ENCODE measurements around the gene HAAO. TPM values are rescaled to one million over a fixed set of nuclear protein-coding genes. Genes with fewer than 3 reads are reported as not detected.

HAAO gene
- total and polyA plus RNA-seq, 4 experiments from 2014 or later = 0.21 to 0.44 TPM; not detected in 2

DNA sequence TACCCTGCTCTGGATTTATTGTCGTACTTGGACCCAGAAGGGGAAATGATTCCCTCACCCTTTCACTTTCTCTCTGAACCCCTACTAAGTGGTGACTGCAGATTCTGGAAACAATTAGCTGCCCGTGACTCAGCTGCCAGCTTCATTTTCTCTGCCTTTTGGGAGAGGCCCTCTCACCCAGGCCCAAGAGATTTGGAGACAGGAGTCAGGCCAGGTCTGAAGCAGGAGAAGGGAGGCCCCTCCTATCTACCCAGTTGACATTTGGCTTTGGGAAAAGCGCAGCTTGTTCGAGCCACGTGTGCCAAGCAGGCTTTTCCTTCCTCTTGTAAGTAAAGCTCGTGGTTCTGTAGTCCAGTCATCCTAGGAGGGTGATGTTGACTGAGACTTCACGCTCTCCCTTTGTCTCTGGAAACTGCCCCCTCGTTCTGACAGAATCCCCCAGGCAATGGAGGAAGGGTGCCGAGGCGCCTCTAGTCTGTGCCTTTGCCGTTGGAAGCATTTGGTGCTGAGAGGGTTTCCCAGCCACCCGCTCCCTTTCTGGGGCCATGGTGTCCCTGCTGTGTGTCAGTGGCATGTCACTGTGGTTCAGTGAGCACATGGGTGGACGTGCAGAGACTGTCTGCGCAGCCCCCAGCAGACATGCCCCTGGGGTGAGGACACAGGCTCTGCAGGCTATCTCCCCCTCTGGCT lies 37.0 kb downstream of the HAAO start:
- H3K27ac ChIP-seq (ENCODE audit: low read depth, low read length) = no peak overlapping the region
- H3K4me1 ChIP-seq (ENCODE audit: insufficient read depth, low read length) = no peaks in the 10 kb centered on the region
- ChIA-PET POLR2A (ENCODE audit: partially characterized antibody) (no interaction called here), CTCF (ENCODE audit: partially characterized antibody) (no interaction called here)
- Mint-ChIP-seq H3K9me3 (no peaks in the 10 kb centered on the region), H3K4me3 (no peak overlapping the region), H3K4me1 (no peaks in the 10 kb centered on the region), H3K27ac (no peak overlapping the region), H3K27me3 (no peaks in the 10 kb centered on the region), H3K36me3 (peaks cover 19 to 36% of the 10 kb centered on the region in 2 donors)
- no peak overlapping the region for H3K4me3 ChIP-seq (ENCODE audit: low read length in 2 of 2)
- H3K27me3 ChIP-seq (ENCODE audit: insufficient read depth, low read length) = no peaks in the 10 kb centered on the region
- H3K36me3 ChIP-seq (ENCODE audit: insufficient read depth, low read length) = no peaks in the 10 kb centered on the region
- no peak for DNase-seq
- no peaks in the 10 kb centered on the region for H3K9me3 ChIP-seq (ENCODE audit: control insufficient read depth in 1 of 2, low read length in 2 of 2)
- intact Hi-C loops (cut with micrococcal nuclease) = no loop called here

DNA sequence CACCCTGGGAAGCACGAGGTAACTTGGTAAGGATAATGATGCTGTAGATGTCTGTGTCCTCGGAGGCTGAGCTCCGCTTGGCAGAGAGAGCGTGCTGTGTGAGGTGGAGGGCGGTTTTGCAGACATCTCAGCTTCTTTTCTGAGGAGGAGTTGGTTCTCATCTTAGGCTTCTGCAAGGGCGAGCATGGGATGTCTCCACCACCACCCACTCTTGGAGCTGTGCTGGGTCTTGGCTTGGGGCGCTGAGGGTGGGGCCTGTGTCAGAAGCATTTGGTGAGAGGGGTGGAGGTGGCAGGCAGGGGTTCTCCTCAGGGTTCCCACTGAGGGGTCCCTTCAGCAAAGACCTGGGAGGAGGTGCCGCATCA lies 37.6 kb downstream of the HAAO start:
- no peaks in the 10 kb centered on the region for H3K9me3 Mint-ChIP-seq
- no peak overlapping the region for H3K27ac ChIP-seq (ENCODE audit: low read depth, low read length)
- POLR2A ChIA-PET (ENCODE audit: partially characterized antibody) = no interaction called here

DNA sequence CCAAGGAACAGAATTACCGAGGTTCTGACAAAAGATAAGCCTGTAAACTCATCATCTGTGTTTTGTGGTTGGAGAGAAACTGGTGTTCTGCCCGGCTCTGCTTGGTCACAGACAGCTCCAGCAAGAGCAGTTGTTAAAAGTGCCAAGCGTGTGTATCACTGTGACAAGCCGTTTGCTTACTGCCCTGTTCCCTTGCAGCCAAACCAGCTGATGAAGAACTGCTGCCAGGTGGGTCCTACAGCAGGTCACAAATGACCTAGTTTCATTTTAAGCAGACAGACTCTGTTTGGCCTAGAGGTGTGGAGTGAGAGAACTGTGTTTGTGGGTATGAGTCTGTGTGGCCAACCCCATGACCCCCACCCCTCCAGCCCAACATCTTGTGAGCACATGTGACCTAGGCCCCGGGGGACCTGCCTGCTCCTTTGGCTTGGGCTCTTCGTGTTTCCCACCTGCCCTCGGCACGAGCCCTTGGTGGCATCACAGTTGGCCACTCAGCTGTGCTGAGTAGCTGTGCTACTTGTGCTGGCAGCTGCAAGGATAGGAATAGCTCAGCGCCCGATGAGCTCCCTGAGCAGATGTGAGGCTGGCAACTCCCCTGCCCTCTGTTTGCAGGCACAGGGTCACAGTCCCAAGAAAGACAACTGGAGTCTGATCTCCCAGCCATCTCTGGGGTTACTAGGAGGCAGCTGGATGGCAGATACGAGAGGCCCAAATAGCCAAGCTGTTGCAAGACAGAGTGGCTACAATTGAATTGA lies 38.2 kb downstream of the HAAO start:
- H3K9me3 ChIP-seq (ENCODE audit: control insufficient read depth in 1 of 2, low read length in 2 of 2) = no peaks in the 10 kb centered on the region

More for the DNA sequence above, 37.6 kb downstream of the HAAO start:
- Histone ChIP-seq H3K4me3 (ENCODE audit: low read length in 2 of 2) (no peak overlapping the region), H3K36me3 (ENCODE audit: insufficient read depth, low read length) (no peaks in the 10 kb centered on the region), H3K27me3 (ENCODE audit: insufficient read depth, low read length) (no peaks in the 10 kb centered on the region), H3K9me3 (ENCODE audit: control insufficient read depth in 1 of 2, low read length in 2 of 2) (no peaks in the 10 kb centered on the region), H3K4me1 (ENCODE audit: insufficient read depth, low read length) (no peaks in the 10 kb centered on the region)
- Mint-ChIP-seq H3K36me3 (peaks cover 19 to 32% of the 10 kb centered on the region in 2 donors), H3K4me1 (no peaks in the 10 kb centered on the region), H3K27me3 (no peaks in the 10 kb centered on the region), H3K27ac (peak overlapping the region in 1 of 7 donors; percentile 48), H3K4me3 (no peak overlapping the region)
- CTCF ChIA-PET (ENCODE audit: partially characterized antibody) = no interaction called here
- no peak for DNase-seq
- intact Hi-C loops (cut with micrococcal nuclease) = no loop called here

DNA sequence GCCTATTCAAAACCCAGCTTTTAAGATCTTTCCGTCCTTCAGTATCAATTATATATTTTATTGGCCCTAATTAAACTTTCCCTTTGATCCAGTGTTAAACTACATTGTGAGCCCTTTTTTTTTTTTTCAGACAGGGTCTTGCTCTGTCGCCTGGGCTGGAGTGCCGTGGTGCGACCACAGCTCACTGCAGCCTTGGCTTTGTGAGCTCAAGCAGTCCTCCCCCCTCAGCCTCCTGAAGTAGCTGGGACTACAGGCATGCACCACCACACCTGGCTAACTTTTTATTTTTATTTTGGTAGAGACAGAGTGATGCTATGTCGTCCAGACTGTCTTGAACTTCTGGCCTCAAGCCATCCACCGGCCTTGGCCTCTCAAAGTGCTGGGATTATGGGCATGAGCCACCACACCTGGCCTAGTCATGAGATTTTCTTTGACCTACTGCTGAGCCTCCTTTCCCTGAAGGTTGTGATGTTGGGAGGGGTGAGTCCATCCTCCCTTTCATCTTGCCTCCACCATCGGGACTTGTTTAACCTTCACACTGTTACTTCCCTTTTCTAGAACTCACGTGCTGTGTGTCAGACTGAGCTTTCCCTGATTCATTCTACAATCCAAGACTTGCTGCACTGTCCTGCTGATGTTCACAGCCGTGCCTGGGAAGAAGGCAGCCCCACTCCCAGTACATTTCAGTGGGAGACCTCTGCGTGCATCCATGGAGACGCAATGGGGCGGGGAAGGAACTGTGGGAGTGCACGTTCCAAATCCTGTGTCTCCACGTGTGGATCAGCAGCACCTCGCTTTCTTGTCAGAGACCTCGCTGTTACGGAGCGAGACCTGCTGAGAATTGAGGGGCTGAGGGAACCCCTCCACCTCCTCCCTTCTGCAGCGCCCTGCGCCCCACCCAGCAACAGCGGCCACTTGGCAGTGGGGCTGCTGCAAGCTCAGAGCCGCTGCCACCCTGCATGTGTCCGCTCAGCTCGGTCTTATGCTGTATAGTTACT lies 39.3 kb downstream of the HAAO start:
- no peak for DNase-seq
- H3K9me3 Mint-ChIP-seq = no peaks in the 10 kb centered on the region
- ChIA-PET POLR2A (ENCODE audit: partially characterized antibody) (no interaction called here), CTCF (ENCODE audit: partially characterized antibody) (no interaction called here)
- H3K36me3 ChIP-seq (ENCODE audit: insufficient read depth, low read length) = no peaks in the 10 kb centered on the region
- no peaks in the 10 kb centered on the region for H3K9me3 ChIP-seq (ENCODE audit: control insufficient read depth in 1 of 2, low read length in 2 of 2)
- H3K27me3 ChIP-seq (ENCODE audit: insufficient read depth, low read length) = no peaks in the 10 kb centered on the region
- intact Hi-C loops (cut with micrococcal nuclease) = no loop called here
- H3K4me3 ChIP-seq (ENCODE audit: low read length in 2 of 2) = no peak overlapping the region
- no peak overlapping the region for H3K4me3 Mint-ChIP-seq
- H3K4me1 Mint-ChIP-seq = no peaks in the 10 kb centered on the region
- peaks cover 24 to 33% of the 10 kb centered on the region in 2 donors for H3K36me3 Mint-ChIP-seq
- H3K27ac ChIP-seq (ENCODE audit: low read depth, low read length) = no peak overlapping the region
- no peaks in the 10 kb centered on the region for H3K27me3 Mint-ChIP-seq
- H3K27ac Mint-ChIP-seq = no peak overlapping the region
- no peaks in the 10 kb centered on the region for H3K4me1 ChIP-seq (ENCODE audit: insufficient read depth, low read length)

More for the DNA sequence above, 38.2 kb downstream of the HAAO start:
- DNase-seq = no peak
- Mint-ChIP-seq H3K4me1 (no peaks in the 10 kb centered on the region), H3K9me3 (no peaks in the 10 kb centered on the region), H3K36me3 (peaks cover 19 to 30% of the 10 kb centered on the region in 2 donors), H3K27ac (peak overlapping the region in 1 of 7 donors; percentile 48), H3K4me3 (no peak overlapping the region), H3K27me3 (no peaks in the 10 kb centered on the region)
- H3K4me3 ChIP-seq (ENCODE audit: low read length in 2 of 2) = no peak overlapping the region
- intact Hi-C loops (cut with micrococcal nuclease) = no loop called here
- ChIA-PET POLR2A (ENCODE audit: partially characterized antibody) (no interaction called here), CTCF (ENCODE audit: partially characterized antibody) (no interaction called here)
- no peaks in the 10 kb centered on the region for H3K4me1 ChIP-seq (ENCODE audit: insufficient read depth, low read length)
- H3K27me3 ChIP-seq (ENCODE audit: insufficient read depth, low read length) = no peaks in the 10 kb centered on the region
- no peaks in the 10 kb centered on the region for H3K36me3 ChIP-seq (ENCODE audit: insufficient read depth, low read length)
- no peak overlapping the region for H3K27ac ChIP-seq (ENCODE audit: low read depth, low read length)

DNA sequence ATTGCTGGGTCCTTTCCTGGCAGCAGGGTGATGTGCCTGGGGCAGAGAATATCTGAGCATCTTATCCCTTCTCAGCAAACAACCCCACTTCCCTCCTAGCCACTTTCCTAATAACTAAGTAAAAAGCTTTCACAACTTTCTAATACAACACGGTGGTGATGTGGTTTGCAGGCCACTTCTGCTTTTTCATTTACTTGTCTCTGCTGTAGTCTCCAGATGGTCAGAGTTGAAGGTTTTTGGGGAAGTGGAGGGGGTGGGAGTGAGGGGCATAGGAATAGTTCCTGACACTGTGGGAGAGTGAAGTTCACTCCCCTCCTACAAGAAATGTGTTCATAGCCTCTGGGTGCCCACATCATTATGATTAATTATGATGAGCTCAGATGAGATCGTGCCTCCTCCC lies 40.1 kb downstream of the HAAO start:
- no peak overlapping the region for H3K4me3 ChIP-seq (ENCODE audit: low read length in 2 of 2)
- H3K36me3 ChIP-seq (ENCODE audit: insufficient read depth, low read length) = no peaks in the 10 kb centered on the region
- no peak overlapping the region for H3K27ac ChIP-seq (ENCODE audit: low read depth, low read length)
- CTCF ChIA-PET (ENCODE audit: partially characterized antibody) = no interaction called here
- DNase-seq = no peak
- intact Hi-C loops (cut with micrococcal nuclease) = no loop called here
- Mint-ChIP-seq H3K36me3 (peaks cover 24 to 33% of the 10 kb centered on the region in 2 donors), H3K4me3 (no peak overlapping the region), H3K27ac (no peak overlapping the region), H3K9me3 (no peaks in the 10 kb centered on the region), H3K4me1 (no peaks in the 10 kb centered on the region), H3K27me3 (no peaks in the 10 kb centered on the region)
- no peaks in the 10 kb centered on the region for H3K9me3 ChIP-seq (ENCODE audit: control insufficient read depth in 1 of 2, low read length in 2 of 2)
- POLR2A ChIA-PET (ENCODE audit: partially characterized antibody) = no interaction called here
- H3K4me1 ChIP-seq (ENCODE audit: insufficient read depth, low read length) = no peaks in the 10 kb centered on the region
- no peaks in the 10 kb centered on the region for H3K27me3 ChIP-seq (ENCODE audit: insufficient read depth, low read length)

DNA sequence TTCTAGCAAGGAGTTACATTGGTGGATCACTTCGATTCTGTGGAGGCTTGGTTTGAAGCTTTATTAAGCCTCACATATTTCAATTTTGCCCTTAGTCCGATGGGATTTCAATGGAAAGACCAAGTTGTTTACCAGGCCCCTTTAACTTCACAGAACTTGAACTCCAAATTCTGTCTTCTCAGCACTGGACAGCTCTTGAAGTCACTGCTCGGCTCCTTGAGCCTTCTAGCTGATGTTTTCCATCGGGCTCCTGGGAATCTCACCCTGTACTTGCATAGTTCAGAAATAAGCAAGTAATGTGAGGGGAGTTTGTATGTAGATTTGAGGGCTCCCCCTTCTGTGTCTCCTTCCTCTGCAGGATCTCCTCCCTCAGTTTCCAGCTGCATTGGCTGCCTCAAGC lies 43.5 kb downstream of the HAAO start:
- Histone ChIP-seq H3K9me3 (ENCODE audit: control insufficient read depth in 1 of 2, low read length in 2 of 2) (no peaks in the 10 kb centered on the region), H3K27me3 (ENCODE audit: insufficient read depth, low read length) (no peaks in the 10 kb centered on the region), H3K36me3 (ENCODE audit: insufficient read depth, low read length) (no peaks in the 10 kb centered on the region), H3K27ac (ENCODE audit: low read depth, low read length) (no peak overlapping the region), H3K4me3 (ENCODE audit: low read length in 2 of 2) (no peak overlapping the region), H3K4me1 (ENCODE audit: insufficient read depth, low read length) (no peaks in the 10 kb centered on the region)
- DNase-seq = no peak
- Mint-ChIP-seq H3K4me3 (no peak overlapping the region), H3K9me3 (peaks cover 0 to 1% (median 0%) of the 10 kb centered on the region in 8 donors), H3K27me3 (no peaks in the 10 kb centered on the region), H3K4me1 (no peaks in the 10 kb centered on the region), H3K36me3 (peaks cover 19 to 33% of the 10 kb centered on the region in 2 donors), H3K27ac (no peak overlapping the region)
- intact Hi-C loops (cut with micrococcal nuclease) = no loop called here
- CTCF ChIA-PET (ENCODE audit: partially characterized antibody) = no interaction called here
- POLR2A ChIA-PET (ENCODE audit: partially characterized antibody) = no interaction called here

DNA sequence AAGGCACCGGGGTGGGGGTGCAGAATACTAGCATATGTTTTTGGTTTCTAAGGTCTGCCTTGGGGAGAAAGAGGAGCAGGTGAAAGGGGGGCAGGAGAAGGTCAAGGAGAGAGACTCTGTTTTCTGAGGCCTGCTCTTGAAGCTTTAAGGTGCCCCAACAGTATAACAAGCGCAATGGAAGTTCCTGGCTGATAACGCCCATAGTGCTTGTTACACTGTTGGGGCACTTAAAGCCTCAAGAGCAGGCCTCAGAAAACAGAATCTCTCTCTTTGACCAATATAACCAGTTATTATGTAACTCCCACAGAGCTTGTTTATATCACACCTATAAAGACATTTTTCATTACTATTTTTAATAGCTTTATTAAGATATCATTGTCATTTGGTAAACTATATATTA lies 45.0 kb downstream of the HAAO start:
- intact Hi-C loops (cut with micrococcal nuclease) = no loop called here
- Histone ChIP-seq H3K4me1 (ENCODE audit: insufficient read depth, low read length) (no peaks in the 10 kb centered on the region), H3K36me3 (ENCODE audit: insufficient read depth, low read length) (no peaks in the 10 kb centered on the region), H3K4me3 (ENCODE audit: low read length in 2 of 2) (no peak overlapping the region), H3K27ac (ENCODE audit: low read depth, low read length) (no peak overlapping the region), H3K9me3 (ENCODE audit: control insufficient read depth in 1 of 2, low read length in 2 of 2) (no peaks in the 10 kb centered on the region), H3K27me3 (ENCODE audit: insufficient read depth, low read length) (no peaks in the 10 kb centered on the region)
- peaks cover 0 to 1% (median 0%) of the 10 kb centered on the region in 8 donors for H3K9me3 Mint-ChIP-seq
- no peaks in the 10 kb centered on the region for H3K27me3 Mint-ChIP-seq
- no peak overlapping the region for H3K27ac Mint-ChIP-seq
- H3K4me1 Mint-ChIP-seq = no peaks in the 10 kb centered on the region
- CTCF ChIA-PET (ENCODE audit: partially characterized antibody) = no interaction called here
- no peak for DNase-seq
- H3K4me3 Mint-ChIP-seq = no peak overlapping the region
- peaks cover 16 to 35% of the 10 kb centered on the region in 2 donors for H3K36me3 Mint-ChIP-seq
- POLR2A ChIA-PET (ENCODE audit: partially characterized antibody) = no interaction called here

Measured in CD4-positive, alpha-beta memory T cell (primary cell).